WTC11 (cell line): Measurements from ENCODE around the gene NDUFV3. TPM values are rescaled to one million over a fixed set of nuclear protein-coding genes. Genes with fewer than 3 reads are reported as not detected.

Source experiments
- ATAC-seq: fragments of 200-7000 bp; cut with Tn5 transposase; 2 replicates; pipeline ENCODE4 v1.10.0; 2021; ENCODE audit warnings: mild to moderate bottlenecking, moderate library complexity
- CTCF ChIA-PET: fragments of 300-600 bp; sonication (Branson Sonifier 250); formaldehyde crosslinking; loops from one replicate; lab custom pipeline; 2021; ENCODE audit warnings: antibody characterized with exemption; lab: Charles Lee
- POLR2A ChIA-PET: fragments of 350-600 bp; sonication (Branson Sonifier 250); formaldehyde crosslinking; loops from one replicate; lab custom pipeline; 2021; ENCODE audit warnings: antibody characterized with exemption; lab: Charles Lee
- DNase-seq: peaks from one replicate; pipeline ENCODE4 v3.0.0; 2021; ENCODE audit warnings: low spot score
- H3K27ac Mint-ChIP-seq: 2 replicates; pipeline ENCODE4 v1.8.0; 2021; ENCODE audit warnings: mixed read lengths
- H3K27me3 Mint-ChIP-seq: 2 replicates; pipeline ENCODE4 v1.8.0; 2021; ENCODE audit warnings: low read depth, mild to moderate bottlenecking, moderate library complexity, mixed read lengths
- H3K36me3 Mint-ChIP-seq: 2 replicates; pipeline ENCODE4 v1.8.0; 2021; ENCODE audit warnings: mixed read lengths
- H3K4me1 Mint-ChIP-seq: 2 replicates; pipeline ENCODE4 v1.8.0; 2022; ENCODE audit warnings: mixed read lengths
- H3K4me3 Mint-ChIP-seq: 2 replicates; pipeline ENCODE4 v1.8.0; 2021; ENCODE audit warnings: mild to moderate bottlenecking, moderate library complexity, mixed read lengths
- H3K9me3 Mint-ChIP-seq: 2 replicates; pipeline ENCODE4 v1.8.0; 2021; ENCODE audit warnings: mixed read lengths
- CBFB ChIP-seq: sonication (generic); formaldehyde crosslinking; IDR thresholded peaks from 2 replicates; pipeline ENCODE4 v1.8.1; 2022; ENCODE audit warnings: mild to moderate bottlenecking, low read depth, missing genetic modification reagents
- EMX1 ChIP-seq: fragments of 250-450 bp; sonication (Bioruptor Pico); IDR thresholded peaks from 2 replicates; pipeline ENCODE4 v1.8.0; 2021; ENCODE audit warnings: mild to moderate bottlenecking
- IRF1 ChIP-seq: sonication (generic); formaldehyde crosslinking; IDR thresholded peaks from 2 replicates; pipeline ENCODE4 v1.8.0; 2023; ENCODE audit warnings: missing genetic modification reagents
- KAT7 ChIP-seq: sonication (generic); formaldehyde crosslinking; IDR thresholded peaks from 2 replicates; pipeline ENCODE4 v1.8.1; 2023; ENCODE audit warnings: missing genetic modification reagents, mild to moderate bottlenecking, borderline replicate concordance
- NR1H2 ChIP-seq: sonication (generic); formaldehyde crosslinking; IDR thresholded peaks from 2 replicates; pipeline ENCODE4 v1.9.0; 2021; ENCODE audit warnings: mild to moderate bottlenecking, moderate library complexity, missing genetic modification reagents
- NR2C2 ChIP-seq: sonication (generic); formaldehyde crosslinking; IDR thresholded peaks from 2 replicates; pipeline ENCODE4 v1.8.0; 2022; ENCODE audit warnings: mild to moderate bottlenecking, missing genetic modification reagents
- NR3C1 ChIP-seq: sonication (generic); formaldehyde crosslinking; conservative IDR thresholded peaks from 2 replicates; pipeline ENCODE4 v1.8.1; 2023; ENCODE audit warnings: low read depth, mild to moderate bottlenecking, missing genetic modification reagents
- SOX15 ChIP-seq: fragments of 250-450 bp; sonication (Bioruptor Pico); IDR thresholded peaks from 2 replicates; pipeline ENCODE4 v1.9.0; 2021; ENCODE audit warnings: mild to moderate bottlenecking
- SP1 ChIP-seq: sonication (generic); formaldehyde crosslinking; conservative IDR thresholded peaks from 2 replicates; pipeline ENCODE4 v1.8.1; 2022; ENCODE audit warnings: missing genetic modification reagents
- ZBTB21 ChIP-seq: sonication (generic); formaldehyde crosslinking; IDR thresholded peaks from 2 replicates; pipeline ENCODE4 v1.8.1; 2023; ENCODE audit warnings: mild to moderate bottlenecking, missing genetic modification reagents, borderline replicate concordance
- ZNF232 ChIP-seq: sonication (generic); formaldehyde crosslinking; IDR thresholded peaks from 2 replicates; pipeline ENCODE4 v1.8.0; 2022; ENCODE audit warnings: mild to moderate bottlenecking, missing genetic modification reagents
- ZNF281 ChIP-seq: sonication (generic); formaldehyde crosslinking; IDR thresholded peaks from 2 replicates; pipeline ENCODE4 v1.8.0; 2023; ENCODE audit warnings: mild to moderate bottlenecking, missing genetic modification reagents
- ZNF317 ChIP-seq: sonication (generic); formaldehyde crosslinking; IDR thresholded peaks from 2 replicates; pipeline ENCODE4 v1.8.1; 2023; ENCODE audit warnings: low read depth, mild to moderate bottlenecking, moderate library complexity, missing genetic modification reagents, borderline replicate concordance
- total RNA-seq: library from RNA; stranded (reverse); gene quantifications from 3 replicates; pipeline ENCODE4 v1.2.3, GENCODE V29; 2021
- TF ChIP-seq, protein P1 (sequence below): sonication (generic); formaldehyde crosslinking; IDR thresholded peaks from 2 replicates; pipeline ENCODE4 v1.8.0; 2022; ENCODE audit warnings: missing genetic modification reagents
- TF ChIP-seq, protein P2 (sequence below): sonication (generic); formaldehyde crosslinking; IDR thresholded peaks from 2 replicates; pipeline ENCODE4 v1.8.1; 2023; ENCODE audit warnings: mild to moderate bottlenecking, missing genetic modification reagents, moderate library complexity
- TF ChIP-seq, protein P3 (sequence below): sonication (generic); formaldehyde crosslinking; IDR thresholded peaks from 2 replicates; pipeline ENCODE4 v1.8.1; 2023; ENCODE audit warnings: mild to moderate bottlenecking, missing genetic modification reagents
- TF ChIP-seq, protein P4 (sequence below): sonication (generic); formaldehyde crosslinking; IDR thresholded peaks from 2 replicates; pipeline ENCODE4 v1.8.0; 2023; ENCODE audit warnings: missing genetic modification reagents, mild to moderate bottlenecking, borderline replicate concordance

The NDUFV3 gene
- total RNA-seq, 1 experiment from 2014 or later = 28.5 TPM

DNA sequence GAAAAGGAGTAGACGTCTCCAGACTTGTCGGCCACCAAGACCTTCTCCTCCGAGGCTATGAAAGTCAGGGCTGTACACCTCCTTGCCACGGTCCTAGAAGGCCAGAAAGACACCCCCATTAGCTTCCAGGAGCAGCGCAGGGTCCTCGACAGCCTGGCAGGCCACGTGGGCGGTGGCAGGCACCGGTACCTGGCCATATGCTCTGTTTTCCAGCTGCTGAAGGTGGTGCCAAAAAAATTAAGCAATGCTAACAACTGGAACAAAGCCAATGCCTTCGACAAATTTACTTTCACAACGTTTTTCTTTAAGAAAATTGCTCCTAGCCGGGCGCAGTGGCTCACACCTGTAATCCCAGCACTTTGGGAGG, 29.6 kb upstream of the NDUFV3 start:
- Mint-ChIP-seq H3K4me3 (no peak overlapping the region), H3K36me3 (peaks cover 49% of the 10 kb centered on the region), H3K27me3 (no peaks in the 10 kb centered on the region), H3K9me3 (no peaks in the 10 kb centered on the region), H3K4me1 (peaks cover 8% of the 10 kb centered on the region), H3K27ac (peak overlapping the region; percentile 71; the same call in 1 of the 2 replicates)
- DNase-seq (no peak), ATAC-seq (no peak)
- POLR2A ChIA-PET = no interaction called here
- CTCF ChIA-PET = interaction anchor here (1.0 kb wide), 2 partner anchors 10 to 28 kb away, joined by 4 to 5 read pairs; no protein-coding TSS in a partner anchor
- TF ChIP-seq, protein P1, sequence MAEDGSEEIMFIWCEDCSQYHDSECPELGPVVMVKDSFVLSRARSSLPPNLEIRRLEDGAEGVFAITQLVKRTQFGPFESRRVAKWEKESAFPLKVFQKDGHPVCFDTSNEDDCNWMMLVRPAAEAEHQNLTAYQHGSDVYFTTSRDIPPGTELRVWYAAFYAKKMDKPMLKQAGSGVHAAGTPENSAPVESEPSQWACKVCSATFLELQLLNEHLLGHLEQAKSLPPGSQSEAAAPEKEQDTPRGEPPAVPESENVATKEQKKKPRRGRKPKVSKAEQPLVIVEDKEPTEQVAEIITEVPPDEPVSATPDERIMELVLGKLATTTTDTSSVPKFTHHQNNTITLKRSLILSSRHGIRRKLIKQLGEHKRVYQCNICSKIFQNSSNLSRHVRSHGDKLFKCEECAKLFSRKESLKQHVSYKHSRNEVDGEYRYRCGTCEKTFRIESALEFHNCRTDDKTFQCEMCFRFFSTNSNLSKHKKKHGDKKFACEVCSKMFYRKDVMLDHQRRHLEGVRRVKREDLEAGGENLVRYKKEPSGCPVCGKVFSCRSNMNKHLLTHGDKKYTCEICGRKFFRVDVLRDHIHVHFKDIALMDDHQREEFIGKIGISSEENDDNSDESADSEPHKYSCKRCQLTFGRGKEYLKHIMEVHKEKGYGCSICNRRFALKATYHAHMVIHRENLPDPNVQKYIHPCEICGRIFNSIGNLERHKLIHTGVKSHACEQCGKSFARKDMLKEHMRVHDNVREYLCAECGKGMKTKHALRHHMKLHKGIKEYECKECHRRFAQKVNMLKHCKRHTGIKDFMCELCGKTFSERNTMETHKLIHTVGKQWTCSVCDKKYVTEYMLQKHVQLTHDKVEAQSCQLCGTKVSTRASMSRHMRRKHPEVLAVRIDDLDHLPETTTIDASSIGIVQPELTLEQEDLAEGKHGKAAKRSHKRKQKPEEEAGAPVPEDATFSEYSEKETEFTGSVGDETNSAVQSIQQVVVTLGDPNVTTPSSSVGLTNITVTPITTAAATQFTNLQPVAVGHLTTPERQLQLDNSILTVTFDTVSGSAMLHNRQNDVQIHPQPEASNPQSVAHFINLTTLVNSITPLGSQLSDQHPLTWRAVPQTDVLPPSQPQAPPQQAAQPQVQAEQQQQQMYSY (CRISPR knock-in tag) = no peak
- TF ChIP-seq ZBTB21 (CRISPR knock-in tag) (no peak), NR2C2 (CRISPR knock-in tag) (no peak), ZNF232 (CRISPR knock-in tag) (no peak), NR1H2 (CRISPR knock-in tag) (no peak), SP1 (no peak), EMX1 (no peak), ZNF317 (CRISPR knock-in tag) (no peak), CBFB (no peak), SOX15 (no peak)
- TF ChIP-seq, protein P2, sequence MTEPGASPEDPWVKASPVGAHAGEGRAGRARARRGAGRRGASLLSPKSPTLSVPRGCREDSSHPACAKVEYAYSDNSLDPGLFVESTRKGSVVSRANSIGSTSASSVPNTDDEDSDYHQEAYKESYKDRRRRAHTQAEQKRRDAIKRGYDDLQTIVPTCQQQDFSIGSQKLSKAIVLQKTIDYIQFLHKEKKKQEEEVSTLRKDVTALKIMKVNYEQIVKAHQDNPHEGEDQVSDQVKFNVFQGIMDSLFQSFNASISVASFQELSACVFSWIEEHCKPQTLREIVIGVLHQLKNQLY (CRISPR knock-in tag) = no peak
- TF ChIP-seq, protein P3, sequence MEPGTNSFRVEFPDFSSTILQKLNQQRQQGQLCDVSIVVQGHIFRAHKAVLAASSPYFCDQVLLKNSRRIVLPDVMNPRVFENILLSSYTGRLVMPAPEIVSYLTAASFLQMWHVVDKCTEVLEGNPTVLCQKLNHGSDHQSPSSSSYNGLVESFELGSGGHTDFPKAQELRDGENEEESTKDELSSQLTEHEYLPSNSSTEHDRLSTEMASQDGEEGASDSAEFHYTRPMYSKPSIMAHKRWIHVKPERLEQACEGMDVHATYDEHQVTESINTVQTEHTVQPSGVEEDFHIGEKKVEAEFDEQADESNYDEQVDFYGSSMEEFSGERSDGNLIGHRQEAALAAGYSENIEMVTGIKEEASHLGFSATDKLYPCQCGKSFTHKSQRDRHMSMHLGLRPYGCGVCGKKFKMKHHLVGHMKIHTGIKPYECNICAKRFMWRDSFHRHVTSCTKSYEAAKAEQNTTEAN (CRISPR knock-in tag) = no peak

DNA sequence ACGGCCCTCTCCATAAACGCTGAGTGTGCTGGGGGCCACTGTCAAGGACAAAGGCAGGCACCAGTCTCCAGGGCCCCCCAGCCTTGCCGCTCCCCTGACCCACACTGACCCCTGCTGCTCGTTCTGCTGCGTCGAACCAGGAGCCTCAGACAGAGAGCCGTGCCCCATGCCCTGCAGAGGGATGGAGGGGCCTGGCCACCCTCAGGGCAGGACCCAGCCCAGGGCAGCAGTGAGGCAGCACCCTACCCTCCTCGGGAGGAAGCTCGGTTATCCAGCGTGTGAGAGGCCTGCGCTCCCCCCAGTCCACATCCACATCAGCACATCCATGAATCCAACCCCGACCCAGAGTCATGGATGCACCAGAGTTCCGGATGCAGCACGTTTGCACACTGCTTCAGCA, 28.8 kb upstream of the NDUFV3 start:
- Mint-ChIP-seq H3K4me3 (no peak overlapping the region), H3K9me3 (no peaks in the 10 kb centered on the region), H3K27ac (peak overlapping the region; percentile 81), H3K36me3 (peaks cover 50% of the 10 kb centered on the region), H3K4me1 (peaks cover 8% of the 10 kb centered on the region), H3K27me3 (no peaks in the 10 kb centered on the region)
- DNase-seq (no peak), ATAC-seq (peak; percentile 26)
- POLR2A ChIA-PET = no interaction called here
- CTCF ChIA-PET = no interaction called here
- TF ChIP-seq NR3C1 (CRISPR knock-in tag) = no peak
- TF ChIP-seq, protein P3 (CRISPR knock-in tag) = no peak
- no peak for TF ChIP-seq NR2C2 (CRISPR knock-in tag)
- TF ChIP-seq ZNF232 (CRISPR knock-in tag) = no peak
- TF ChIP-seq EMX1 = no peak
- TF ChIP-seq KAT7 (CRISPR knock-in tag) = no peak
- TF ChIP-seq ZNF281 (CRISPR knock-in tag) = no peak
- TF ChIP-seq, protein P4, sequence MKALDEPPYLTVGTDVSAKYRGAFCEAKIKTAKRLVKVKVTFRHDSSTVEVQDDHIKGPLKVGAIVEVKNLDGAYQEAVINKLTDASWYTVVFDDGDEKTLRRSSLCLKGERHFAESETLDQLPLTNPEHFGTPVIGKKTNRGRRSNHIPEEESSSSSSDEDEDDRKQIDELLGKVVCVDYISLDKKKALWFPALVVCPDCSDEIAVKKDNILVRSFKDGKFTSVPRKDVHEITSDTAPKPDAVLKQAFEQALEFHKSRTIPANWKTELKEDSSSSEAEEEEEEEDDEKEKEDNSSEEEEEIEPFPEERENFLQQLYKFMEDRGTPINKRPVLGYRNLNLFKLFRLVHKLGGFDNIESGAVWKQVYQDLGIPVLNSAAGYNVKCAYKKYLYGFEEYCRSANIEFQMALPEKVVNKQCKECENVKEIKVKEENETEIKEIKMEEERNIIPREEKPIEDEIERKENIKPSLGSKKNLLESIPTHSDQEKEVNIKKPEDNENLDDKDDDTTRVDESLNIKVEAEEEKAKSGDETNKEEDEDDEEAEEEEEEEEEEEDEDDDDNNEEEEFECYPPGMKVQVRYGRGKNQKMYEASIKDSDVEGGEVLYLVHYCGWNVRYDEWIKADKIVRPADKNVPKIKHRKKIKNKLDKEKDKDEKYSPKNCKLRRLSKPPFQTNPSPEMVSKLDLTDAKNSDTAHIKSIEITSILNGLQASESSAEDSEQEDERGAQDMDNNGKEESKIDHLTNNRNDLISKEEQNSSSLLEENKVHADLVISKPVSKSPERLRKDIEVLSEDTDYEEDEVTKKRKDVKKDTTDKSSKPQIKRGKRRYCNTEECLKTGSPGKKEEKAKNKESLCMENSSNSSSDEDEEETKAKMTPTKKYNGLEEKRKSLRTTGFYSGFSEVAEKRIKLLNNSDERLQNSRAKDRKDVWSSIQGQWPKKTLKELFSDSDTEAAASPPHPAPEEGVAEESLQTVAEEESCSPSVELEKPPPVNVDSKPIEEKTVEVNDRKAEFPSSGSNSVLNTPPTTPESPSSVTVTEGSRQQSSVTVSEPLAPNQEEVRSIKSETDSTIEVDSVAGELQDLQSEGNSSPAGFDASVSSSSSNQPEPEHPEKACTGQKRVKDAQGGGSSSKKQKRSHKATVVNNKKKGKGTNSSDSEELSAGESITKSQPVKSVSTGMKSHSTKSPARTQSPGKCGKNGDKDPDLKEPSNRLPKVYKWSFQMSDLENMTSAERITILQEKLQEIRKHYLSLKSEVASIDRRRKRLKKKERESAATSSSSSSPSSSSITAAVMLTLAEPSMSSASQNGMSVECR (CRISPR knock-in tag) = no peak
- no peak for TF ChIP-seq IRF1 (CRISPR knock-in tag)
